SU-DHL-6 (cell line): Measurements from ENCODE around the gene NSMF.

ENCODE experiments used
- CTCF ChIP-seq: fragments of 200-600 bp; sonication (generic); IDR thresholded peaks from one replicate; pipeline ENCODE4 v1.5.1; 2017; ENCODE audit warnings: antibody characterized with exemption, mild to moderate bottlenecking, low read length, moderate library complexity; ENCODE audit not compliant: insufficient read depth, poor library complexity, severe bottlenecking
- EZH2phosphoT487 ChIP-seq: fragments of 200-600 bp; sonication (generic), shearing (Covaris generic); conservative IDR thresholded peaks from 2 replicates; pipeline ENCODE4 v1.6.1; 2018; ENCODE audit warnings: mild to moderate bottlenecking, antibody characterized with exemption, low read length, moderate library complexity, mixed read lengths

GRCh38 chr9:137482094-137482781 is 23.1 kb upstream of the NSMF start:
- TF ChIP-seq CTCF (no peak), EZH2phosphoT487 (no peak)
